HG03066 (cell line): Measurements from ENCODE around the gene APMAP.
"Not testable (repeated sequence)": the region's sequence is repeated elsewhere in the genome, so short reads cannot be mapped to it uniquely, and the experiment has no call there.

Experiments used
- ATAC-seq: cut with Tn5 transposase; IDR thresholded peaks from one replicate; pipeline ENCODE4 v1.9.1; 2021; ENCODE audit warnings: low read depth; ENCODE audit not compliant: unreplicated experiment

Gene APMAP

GRCh38 chr20:24956001-24956841, 36.3 kb downstream of the APMAP start:
- ATAC-seq = no peak

- ATAC-seq = peak; percentile 92
These were observed 37.5 kb downstream of the APMAP start for GRCh38 chr20:24955045-24955444.

- no peak for ATAC-seq
These were observed 38.0 kb downstream of the APMAP start for GRCh38 chr20:24954566-24954965.

GRCh38 chr20:24954151-24954550, 38.4 kb downstream of the APMAP start:
- no peak for ATAC-seq

- no peak for ATAC-seq
These were observed 38.9 kb downstream of the APMAP start for GRCh38 chr20:24953621-24954133.

GRCh38 chr20:24953209-24953575, 39.4 kb downstream of the APMAP start:
- ATAC-seq = no peak

GRCh38 chr20:24952376-24953208, 40.0 kb downstream of the APMAP start:
- ATAC-seq = no peak

GRCh38 chr20:24951536-24952083, 40.9 kb downstream of the APMAP start:
- ATAC-seq = no peak

GRCh38 chr20:24950836-24951525, 41.6 kb downstream of the APMAP start:
- ATAC-seq = no peak

- no peak for ATAC-seq
These were observed 42.3 kb downstream of the APMAP start for GRCh38 chr20:24950128-24950835.

GRCh38 chr20:24949756-24950127, 42.8 kb downstream of the APMAP start:
- no peak for ATAC-seq

- no peak for ATAC-seq
These were observed 43.4 kb downstream of the APMAP start, which contains the start of gene CST7 for GRCh38 chr20:24948939-24949679. CST7 (plus strand) TSS chr20:24949269; CDS start chr20:24949506, 237 bp downstream.

GRCh38 chr20:24948396-24948938, 44.1 kb downstream of the APMAP start:
- ATAC-seq = not testable (repeated sequence)

- ATAC-seq = not testable (repeated sequence)
These were observed 46.2 kb downstream of the APMAP start for GRCh38 chr20:24946376-24946775.

GRCh38 chr20:24943731-24944130, 48.8 kb downstream of the APMAP start:
- ATAC-seq = no peak

GRCh38 chr20:24943196-24943595, 49.4 kb downstream of the APMAP start:
- ATAC-seq = no peak

- no peak for ATAC-seq
These were observed 49.9 kb downstream of the APMAP start for GRCh38 chr20:24942679-24943078.

GRCh38 chr20:24939036-24939435, 53.5 kb downstream of the APMAP start:
- ATAC-seq = no peak

- no peak for ATAC-seq
These were observed 54.1 kb downstream of the APMAP start for GRCh38 chr20:24938498-24938897.
